Fibroblast of skin of back (primary cell): ENCODE data around the gene NUBPL.
"Not testable (repeated sequence)": the region's sequence is repeated elsewhere in the genome, so short reads cannot be mapped to it uniquely, and the experiment has no call there.

Experiments used
- DNase-seq: peaks from one replicate; pipeline ENCODE4 v3.0.0-alpha.2; 2013

The NUBPL gene

GRCh38 chr14:31813724-31814490 is 252.7 kb downstream of the NUBPL start:
- not testable (repeated sequence) for DNase-seq

GRCh38 chr14:31819281-31819680 is 258.1 kb downstream of the NUBPL start:
- DNase-seq, result no peak

GRCh38 chr14:31825459-31825858 is 264.3 kb downstream of the NUBPL start:
- no peak for DNase-seq

GRCh38 chr14:31827325-31827724 is 266.1 kb downstream of the NUBPL start:
- no peak for DNase-seq

GRCh38 chr14:31828946-31829868 is 268.0 kb downstream of the NUBPL start:
- DNase-seq, result peak; percentile 82

GRCh38 chr14:31834616-31835015 is 273.4 kb downstream of the NUBPL start:
- peak; percentile 37 for DNase-seq

- DNase-seq, result no peak
These were observed 273.8 kb downstream of the NUBPL start for GRCh38 chr14:31835049-31835448.

GRCh38 chr14:31837031-31837430 is 275.8 kb downstream of the NUBPL start:
- no peak for DNase-seq

GRCh38 chr14:31842899-31843298 is 281.7 kb downstream of the NUBPL start:
- no peak for DNase-seq

- DNase-seq, result no peak
These were observed 282.3 kb downstream of the NUBPL start for GRCh38 chr14:31843361-31844091.

GRCh38 chr14:31854508-31855075 is 293.4 kb downstream of the NUBPL start:
- no peak for DNase-seq

GRCh38 chr14:31855262-31855661 is 294.1 kb downstream of the NUBPL start:
- no peak for DNase-seq

- not testable (repeated sequence) for DNase-seq
These were observed 294.8 kb downstream of the NUBPL start for GRCh38 chr14:31856003-31856402.

- DNase-seq, result no peak
These were observed 297.7 kb downstream of the NUBPL start for GRCh38 chr14:31858868-31859267.

- no peak for DNase-seq
These were observed 304.0 kb downstream of the NUBPL start for GRCh38 chr14:31864937-31865855.

- no peak for DNase-seq
These were observed 306.4 kb downstream of the NUBPL start for GRCh38 chr14:31867570-31867969.

GRCh38 chr14:31868096-31868495 is 306.9 kb downstream of the NUBPL start:
- not testable (repeated sequence) for DNase-seq

GRCh38 chr14:31876741-31877140 is 315.5 kb downstream of the NUBPL start:
- DNase-seq, result no peak

- peak; percentile 33 for DNase-seq
These were observed 316.1 kb downstream of the NUBPL start for GRCh38 chr14:31877255-31877798.

- no peak for DNase-seq
These were observed 318.6 kb downstream of the NUBPL start for GRCh38 chr14:31879661-31880348.
